H1 (cell line): ENCODE results near the gene CEP97.

Experiments
- CBX8 ChIP-seq: fragments of 300-800, 300-1000 bp; sonication (generic); IDR thresholded peaks from 2 replicates; pipeline ENCODE4 v1.7.1; 2016; ENCODE audit warnings: low read depth, low read length, borderline replicate concordance
- CEBPB ChIP-seq: IDR thresholded peaks from 2 replicates; pipeline ENCODE4 v1.6.1; 2012; ENCODE audit warnings: low read depth, low read length
- CTCF ChIP-seq, 3 experiments: IDR thresholded peaks; 1 replicate in 2 of 3; 2 replicates in 1 of 3; pipeline versions ENCODE4 v1.5.1 to v1.6.1; 2011; ENCODE audit warnings: low read length in 3 of 3, mild to moderate bottlenecking in 3 of 3, inconsistent platforms in 2 of 3, low read depth in 1 of 3, moderate library complexity in 1 of 3; ENCODE audit not compliant: insufficient read depth in 1 of 3; ENCODE audit errors: control extremely low read depth in 1 of 3
- EGR1 ChIP-seq: IDR thresholded peaks from 2 replicates; pipeline ENCODE4 v1.6.1; 2011; ENCODE audit warnings: low read depth, low read length, borderline replicate concordance
- FOSL1 ChIP-seq: IDR thresholded peaks from 2 replicates; pipeline ENCODE4 v1.6.1; 2011; ENCODE audit warnings: mild to moderate bottlenecking, low read depth, low read length, moderate library complexity; ENCODE audit not compliant: insufficient read depth
- KDM4A ChIP-seq: IDR thresholded peaks from one replicate; pipeline ENCODE4 v1.7.1; 2012; ENCODE audit warnings: low read depth, mild to moderate bottlenecking, moderate library complexity, low read length, inconsistent platforms; ENCODE audit not compliant: severe bottlenecking
- POLR2A ChIP-seq, 2 experiments: IDR thresholded peaks; 1 replicate in 1 of 2; 2 replicates in 1 of 2; pipeline ENCODE4 v1.6.1; 2011; ENCODE audit warnings: low read depth in 2 of 2, low read length in 2 of 2, mild to moderate bottlenecking in 2 of 2; ENCODE audit errors: control extremely low read depth in 1 of 2
- POLR2AphosphoS5 ChIP-seq: IDR thresholded peaks from 2 replicates; pipeline ENCODE4 v1.6.1; 2011; ENCODE audit warnings: low read depth, low read length
- SRF ChIP-seq: IDR thresholded peaks from 2 replicates; pipeline ENCODE4 v1.6.1; 2011; ENCODE audit warnings: mild to moderate bottlenecking, low read depth, low read length, moderate library complexity
- SUZ12 ChIP-seq: fragments of 200-600 bp; sonication (generic); IDR thresholded peaks from 2 replicates; pipeline ENCODE4 v1.6.1; 2012; ENCODE audit warnings: mild to moderate bottlenecking, inconsistent platforms, low read length, moderate library complexity, mixed read lengths
- USF2 ChIP-seq: IDR thresholded peaks from 2 replicates; pipeline ENCODE4 v1.6.1; 2011; ENCODE audit warnings: low read length, improper control_type of control experiment
- YY1 ChIP-seq: IDR thresholded peaks from 2 replicates; pipeline ENCODE4 v1.6.1; 2011; ENCODE audit warnings: low read depth, mild to moderate bottlenecking, low read length
- ZNF274 ChIP-seq: IDR thresholded peaks from 2 replicates; pipeline ENCODE4 v1.7.0; 2012; ENCODE audit warnings: low read length, borderline replicate concordance; ENCODE audit errors: extremely low read depth

DNA sequence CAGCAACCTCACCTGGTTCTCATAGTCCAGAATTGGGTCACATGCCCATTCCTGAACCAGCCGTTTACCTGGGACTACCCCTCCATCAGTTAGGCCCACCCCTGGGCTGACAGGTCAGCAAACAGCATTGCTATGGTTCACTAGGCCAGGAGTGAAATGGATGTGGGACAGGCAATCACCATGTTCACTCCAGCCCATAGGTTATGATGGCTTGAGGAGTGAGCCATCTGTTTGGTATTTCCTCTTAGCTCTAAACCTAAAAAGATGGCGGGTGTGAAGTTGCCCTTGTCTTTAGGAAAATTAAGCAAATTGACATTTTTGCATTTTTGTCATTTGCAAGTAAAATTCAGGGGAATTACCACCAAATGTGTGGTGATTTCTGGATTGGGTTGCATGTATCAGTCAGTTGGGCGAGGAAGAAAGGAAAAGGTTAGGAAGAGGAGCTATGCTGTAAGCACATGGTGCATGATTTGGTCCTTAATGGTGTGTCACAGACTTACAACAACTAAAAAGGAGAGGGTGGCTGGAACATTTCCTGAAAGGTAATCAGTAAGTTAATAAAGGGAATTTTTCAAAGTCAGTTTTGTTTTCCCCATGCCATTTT, 71.8 kb downstream of the CEP97 start:
- TF ChIP-seq CBX8 (no peak), POLR2A (IDR thresholded peaks at IDR 0.05; ENCODE audit: control extremely low read depth in 1 of 2, low read depth in 2 of 2, low read length in 2 of 2) (no peak), POLR2AphosphoS5 (no peak), CTCF (IDR thresholded peaks at IDR 0.05; ENCODE audit: control extremely low read depth in 1 of 3, insufficient read depth in 1 of 3, low read depth in 1 of 3, low read length in 3 of 3) (no peak), USF2 (no peak), ZNF274 (no peak), YY1 (no peak), SRF (no peak), FOSL1 (no peak), SUZ12 (no peak), EGR1 (no peak), CEBPB (no peak), KDM4A (no peak)
